Activated B cell treated with CpG ODN at 0.5 μM for 24 hours (primary cell): ENCODE measurements around the gene NANOS1. TPM values are rescaled to one million over a fixed set of nuclear protein-coding genes. Genes with fewer than 3 reads are reported as not detected.

ENCODE experiments used
- ATAC-seq: fragments of 200-7000 bp; cut with Tn5 transposase; one replicate; pipeline ENCODE4 v1.10.0; 2021; ENCODE audit warnings: low read depth, mild to moderate bottlenecking, moderate library complexity
- CTCF ChIA-PET: fragments of 350-600 bp; sonication (Branson Sonifier 250); formaldehyde crosslinking; loops from one replicate; lab custom pipeline; 2021; ENCODE audit warnings: antibody characterized with exemption; lab: Charles Lee
- POLR2A ChIA-PET: fragments of 350-600 bp; sonication (Branson Sonifier 250); formaldehyde crosslinking; loops from one replicate; lab custom pipeline; 2021; ENCODE audit warnings: antibody characterized with exemption; lab: Charles Lee
- DNase-seq: peaks from one replicate; pipeline ENCODE4 v3.0.0; 2022
- H3K27ac Mint-ChIP-seq: one replicate; pipeline ENCODE4 v1.8.0; 2020; ENCODE audit warnings: mixed read lengths
- H3K27me3 Mint-ChIP-seq: one replicate; pipeline ENCODE4 v1.8.0; 2021; ENCODE audit warnings: mixed read lengths
- H3K36me3 Mint-ChIP-seq: one replicate; pipeline ENCODE4 v1.8.0; 2021; ENCODE audit warnings: low read depth, mixed read lengths
- H3K4me1 Mint-ChIP-seq: one replicate; pipeline ENCODE4 v1.8.0; 2021; ENCODE audit warnings: mixed read lengths
- H3K4me3 Mint-ChIP-seq: one replicate; pipeline ENCODE4 v1.8.0; 2020; ENCODE audit warnings: mild to moderate bottlenecking, mixed read lengths
- H3K9me3 Mint-ChIP-seq: one replicate; pipeline ENCODE4 v1.8.0; 2020; ENCODE audit warnings: mixed read lengths
- CTCF ChIP-seq: fragments of 200-600 bp; IDR thresholded peaks from one replicate; pipeline ENCODE4 v1.8.0; 2022; ENCODE audit warnings: antibody characterized with exemption, mild to moderate bottlenecking
- intact Hi-C: fragments of 100-400 bp; cut with micrococcal nuclease; formaldehyde crosslinking; loops from one replicate; pipeline ENCODE4 v1.15.1; 2024
- total RNA-seq: library from RNA; stranded (reverse); gene quantifications from 2 replicates; pipeline ENCODE4 v1.2.3, GENCODE V29; 2022

NANOS1 gene
- total RNA-seq, 1 donor from 2014 or later = 0.33 TPM

GRCh38 chr10:118992496-118992895 is 37.0 kb upstream of the NANOS1 start:
- no peak overlapping the region for H3K27ac Mint-ChIP-seq
- intact Hi-C loops = no loop called here
- peaks cover 4% of the 10 kb centered on the region for H3K27me3 Mint-ChIP-seq
- DNase-seq (no peak), ATAC-seq (no peak)
- no peak for TF ChIP-seq CTCF
- peaks cover 2% of the 10 kb centered on the region for H3K9me3 Mint-ChIP-seq
- no peaks in the 10 kb centered on the region for H3K4me1 Mint-ChIP-seq
- ChIA-PET POLR2A (no interaction called here), CTCF (no interaction called here)
- H3K36me3 Mint-ChIP-seq = no peaks in the 10 kb centered on the region
- H3K4me3 Mint-ChIP-seq = no peak overlapping the region

- Mint-ChIP-seq H3K9me3 (peaks cover 2% of the 10 kb centered on the region), H3K36me3 (no peaks in the 10 kb centered on the region), H3K4me3 (no peak overlapping the region), H3K27me3 (peaks cover 4% of the 10 kb centered on the region), H3K27ac (no peak overlapping the region), H3K4me1 (no peaks in the 10 kb centered on the region)
- ATAC-seq (no peak), DNase-seq (no peak)
- intact Hi-C loops = no loop called here
- ChIA-PET POLR2A (no interaction called here), CTCF (no interaction called here)
- no peak for TF ChIP-seq CTCF
These were observed 36.3 kb upstream of the NANOS1 start for GRCh38 chr10:118993214-118993613.

- no peaks in the 10 kb centered on the region for H3K9me3 Mint-ChIP-seq
- ChIA-PET POLR2A (no interaction called here), CTCF (no interaction called here)
- intact Hi-C loops = no loop called here
- H3K4me3 Mint-ChIP-seq = no peak overlapping the region
- no peaks in the 10 kb centered on the region for H3K4me1 Mint-ChIP-seq
- no peak for ATAC-seq
- H3K27me3 Mint-ChIP-seq = peaks cover 10% of the 10 kb centered on the region
- H3K27ac Mint-ChIP-seq = no peak overlapping the region
- no peak for DNase-seq
- TF ChIP-seq CTCF = no peak
- no peaks in the 10 kb centered on the region for H3K36me3 Mint-ChIP-seq
These were observed 35.2 kb upstream of the NANOS1 start for GRCh38 chr10:118994321-118994720.

GRCh38 chr10:118995739-118996138 is 33.8 kb upstream of the NANOS1 start:
- TF ChIP-seq CTCF = no peak
- H3K9me3 Mint-ChIP-seq = no peaks in the 10 kb centered on the region
- H3K27me3 Mint-ChIP-seq = peaks cover 16% of the 10 kb centered on the region
- ChIA-PET CTCF (no interaction called here), POLR2A (no interaction called here)
- H3K27ac Mint-ChIP-seq = no peak overlapping the region
- no peaks in the 10 kb centered on the region for H3K4me1 Mint-ChIP-seq
- intact Hi-C loops = no loop called here
- no peaks in the 10 kb centered on the region for H3K36me3 Mint-ChIP-seq
- ATAC-seq = no peak
- DNase-seq = no peak
- H3K4me3 Mint-ChIP-seq = no peak overlapping the region

GRCh38 chr10:118997379-118997778 is 32.1 kb upstream of the NANOS1 start:
- Mint-ChIP-seq H3K27me3 (peaks cover 25% of the 10 kb centered on the region), H3K4me1 (no peaks in the 10 kb centered on the region), H3K9me3 (no peaks in the 10 kb centered on the region), H3K27ac (no peak overlapping the region), H3K4me3 (no peak overlapping the region), H3K36me3 (no peaks in the 10 kb centered on the region)
- POLR2A ChIA-PET = no interaction called here
- no peak for TF ChIP-seq CTCF
- DNase-seq (no peak), ATAC-seq (no peak)
- CTCF ChIA-PET = no interaction called here
- intact Hi-C loops = no loop called here
